HEK293 (cell line): ENCODE data around the gene RB1.

Source experiments
- CTCF ChIA-PET: fragments of 350-600 bp; formaldehyde crosslinking; extraction: SDS; loops from one replicate; lab custom pipeline; 2021; ENCODE audit warnings: antibody characterized with exemption; lab: Yijun Ruan, JAX
- POLR2A ChIA-PET: fragments of 300-600 bp; formaldehyde crosslinking; extraction: SDS; loops from one replicate; lab custom pipeline; 2020; ENCODE audit warnings: antibody characterized with exemption, inconsistent platforms; lab: Yijun Ruan, JAX
- H3K27ac ChIP-seq: fragments of 200-500 bp; sonication (Bioruptor generic); 2 replicates; pipeline ENCODE4 v1.5.1; 2014; ENCODE audit warnings: low read depth, low read length, control low read depth, inconsistent platforms; ENCODE audit errors: extremely low read depth
- H3K36me3 ChIP-seq, 2 experiments: fragments of 200-500 bp in 1 of 2; sonication (Bioruptor generic) in 1 of 2; 1 replicate in 1 of 2; 2 replicates in 1 of 2; pipeline ENCODE4 v1.5.1; 2014 to 2017; ENCODE audit warnings: inconsistent platforms in 2 of 2, low read length in 2 of 2; ENCODE audit not compliant: control insufficient read depth in 2 of 2, insufficient read depth in 1 of 2
- H3K4me1 ChIP-seq: fragments of 200-500 bp; sonication (Bioruptor generic); 2 replicates; pipeline ENCODE4 v1.5.1; 2014; ENCODE audit warnings: mild to moderate bottlenecking, low read length, inconsistent platforms; ENCODE audit not compliant: control insufficient read depth, insufficient read depth
- H3K4me3 ChIP-seq: 2 replicates; pipeline ENCODE4 v1.5.1; 2011; ENCODE audit warnings: low read depth, mild to moderate bottlenecking, control low read depth, low read length, moderate library complexity
- H3K9me3 ChIP-seq: fragments of 200-500 bp; sonication (Bioruptor generic); 2 replicates; pipeline ENCODE4 v1.5.1; 2014; ENCODE audit warnings: low read depth, low read length, inconsistent platforms; ENCODE audit not compliant: control insufficient read depth, insufficient read depth
- BCL11B ChIP-seq: fragments of 450-650 bp; formaldehyde crosslinking; IDR thresholded peaks from 2 replicates; pipeline ENCODE4 v1.5.1; 2016; ENCODE audit warnings: low read depth, missing biosample characterization, missing genetic modification characterization
- EGR2 ChIP-seq: fragments of 450-650 bp; formaldehyde crosslinking; IDR thresholded peaks from 2 replicates; pipeline ENCODE4 v1.5.1; 2016; ENCODE audit warnings: low read depth, missing biosample characterization, missing genetic modification characterization
- GLI4 ChIP-seq: fragments of 450-650 bp; formaldehyde crosslinking; IDR thresholded peaks from 2 replicates; pipeline ENCODE4 v1.5.1; 2016; ENCODE audit warnings: missing biosample characterization, missing genetic modification characterization
- OVOL3 ChIP-seq: fragments of 450-650 bp; formaldehyde crosslinking; IDR thresholded peaks from 2 replicates; pipeline ENCODE4 v1.5.1; 2016; ENCODE audit warnings: missing biosample characterization, missing genetic modification characterization
- PRDM1 ChIP-seq: fragments of 450-650 bp; formaldehyde crosslinking; IDR thresholded peaks from 2 replicates; pipeline ENCODE4; 2016; ENCODE audit warnings: missing biosample characterization, missing genetic modification characterization
- SP2 ChIP-seq: fragments of 450-650 bp; formaldehyde crosslinking; IDR thresholded peaks from 2 replicates; pipeline ENCODE4 v1.5.1; 2016; ENCODE audit warnings: missing biosample characterization, missing genetic modification characterization
- ZBTB17 ChIP-seq: fragments of 450-650 bp; formaldehyde crosslinking; IDR thresholded peaks from 2 replicates; pipeline ENCODE4 v1.5.1; 2016; ENCODE audit warnings: missing biosample characterization, missing genetic modification characterization
- ZBTB8A ChIP-seq: fragments of 450-650 bp; formaldehyde crosslinking; IDR thresholded peaks from 2 replicates; pipeline ENCODE4 v1.5.1; 2016; ENCODE audit warnings: missing biosample characterization, missing genetic modification characterization
- ZNF366 ChIP-seq: fragments of 450-650 bp; formaldehyde crosslinking; conservative IDR thresholded peaks from 2 replicates; pipeline ENCODE4 v1.5.1; 2016; ENCODE audit warnings: missing biosample characterization, missing genetic modification characterization
- ZNF394 ChIP-seq: fragments of 450-650 bp; formaldehyde crosslinking; IDR thresholded peaks from 2 replicates; pipeline ENCODE4 v1.5.1; 2016; ENCODE audit warnings: missing biosample characterization, missing genetic modification characterization, mild to moderate bottlenecking, moderate library complexity, borderline replicate concordance
- ZNF510 ChIP-seq: fragments of 450-650 bp; formaldehyde crosslinking; IDR thresholded peaks from 2 replicates; pipeline ENCODE4 v1.5.1; 2018; ENCODE audit warnings: mild to moderate bottlenecking, missing genetic modification characterization, missing biosample characterization; ENCODE audit not compliant: insufficient replicate concordance
- ZNF521 ChIP-seq: fragments of 450-650 bp; formaldehyde crosslinking; IDR thresholded peaks from 2 replicates; pipeline ENCODE4 v1.5.1; 2017; ENCODE audit warnings: missing biosample characterization, mild to moderate bottlenecking, missing genetic modification characterization
- ZNF658 ChIP-seq: fragments of 450-650 bp; formaldehyde crosslinking; IDR thresholded peaks from 2 replicates; pipeline ENCODE4; 2016; ENCODE audit warnings: missing biosample characterization, missing genetic modification characterization
- ZNF664 ChIP-seq: fragments of 450-650 bp; formaldehyde crosslinking; IDR thresholded peaks from 2 replicates; pipeline ENCODE4 v1.5.1; 2016; ENCODE audit warnings: missing biosample characterization, missing genetic modification characterization
- ZNF677 ChIP-seq: fragments of 450-650 bp; IDR thresholded peaks from 2 replicates; pipeline ENCODE4 v1.5.0; 2018; ENCODE audit warnings: missing biosample characterization, mild to moderate bottlenecking, missing genetic modification characterization, moderate library complexity
- ZNF707 ChIP-seq: fragments of 450-650 bp; formaldehyde crosslinking; IDR thresholded peaks from 2 replicates; pipeline ENCODE4 v1.5.1; 2016; ENCODE audit warnings: missing biosample characterization, missing genetic modification characterization
- ZNF785 ChIP-seq: fragments of 450-650 bp; formaldehyde crosslinking; IDR thresholded peaks from 2 replicates; pipeline ENCODE4 v1.5.1; 2016; ENCODE audit warnings: missing biosample characterization, missing genetic modification characterization
- TF ChIP-seq, protein P1 (sequence below): fragments of 450-650 bp; formaldehyde crosslinking; IDR thresholded peaks from 2 replicates; pipeline ENCODE4 v1.5.1; 2016; ENCODE audit warnings: missing biosample characterization, missing genetic modification characterization
- TF ChIP-seq, protein P2 (sequence below): fragments of 450-650 bp; formaldehyde crosslinking; IDR thresholded peaks from 2 replicates; pipeline ENCODE4 v1.5.1; 2016; ENCODE audit warnings: missing biosample characterization, missing genetic modification characterization
- TF ChIP-seq, protein P3 (sequence below): fragments of 450-650 bp; formaldehyde crosslinking; IDR thresholded peaks from 2 replicates; pipeline ENCODE4 v1.5.1; 2016; ENCODE audit warnings: missing biosample characterization, missing genetic modification characterization, borderline replicate concordance
- TF ChIP-seq, protein P4 (sequence below): fragments of 450-650 bp; formaldehyde crosslinking; IDR thresholded peaks from 2 replicates; pipeline ENCODE4 v1.5.1; 2016; ENCODE audit warnings: missing biosample characterization, missing genetic modification characterization, low read depth
- TF ChIP-seq, protein P5 (sequence below): fragments of 450-650 bp; formaldehyde crosslinking; IDR thresholded peaks from 2 replicates; pipeline ENCODE4 v1.5.1; 2016; ENCODE audit warnings: missing biosample characterization, missing genetic modification characterization, low read depth
- TF ChIP-seq, protein P6 (sequence below): fragments of 450-650 bp; formaldehyde crosslinking; IDR thresholded peaks from 2 replicates; pipeline ENCODE4 v1.5.1; 2016; ENCODE audit warnings: missing biosample characterization, missing genetic modification characterization

The RB1 gene

DNA sequence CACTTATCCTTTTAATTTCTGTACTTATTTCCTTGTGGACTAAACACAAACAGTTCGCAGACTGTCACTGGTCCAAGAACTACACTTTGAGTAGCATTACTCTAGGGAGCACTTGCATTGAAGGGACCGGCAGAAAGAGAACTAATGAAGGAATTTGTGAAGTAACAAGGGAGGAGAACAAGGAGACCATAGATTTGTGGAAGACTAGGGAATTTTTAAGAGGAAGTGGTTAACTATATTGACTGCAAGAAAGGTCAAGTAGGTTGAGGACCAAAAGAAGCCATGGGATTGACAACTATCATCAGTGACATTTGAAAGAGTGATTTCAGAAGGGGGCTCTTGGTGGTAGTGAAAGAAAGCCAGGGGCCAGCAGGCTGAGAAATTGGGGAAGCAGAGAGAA, 4.0 kb upstream of the RB1 start:
- ChIA-PET CTCF (no interaction called here), POLR2A (no interaction called here)
- H3K9me3 ChIP-seq: no peaks in the 10 kb centered on the region
- H3K4me1 ChIP-seq: no peaks in the 10 kb centered on the region
- H3K36me3 ChIP-seq: no peaks in the 10 kb centered on the region
- TF ChIP-seq, protein P1, sequence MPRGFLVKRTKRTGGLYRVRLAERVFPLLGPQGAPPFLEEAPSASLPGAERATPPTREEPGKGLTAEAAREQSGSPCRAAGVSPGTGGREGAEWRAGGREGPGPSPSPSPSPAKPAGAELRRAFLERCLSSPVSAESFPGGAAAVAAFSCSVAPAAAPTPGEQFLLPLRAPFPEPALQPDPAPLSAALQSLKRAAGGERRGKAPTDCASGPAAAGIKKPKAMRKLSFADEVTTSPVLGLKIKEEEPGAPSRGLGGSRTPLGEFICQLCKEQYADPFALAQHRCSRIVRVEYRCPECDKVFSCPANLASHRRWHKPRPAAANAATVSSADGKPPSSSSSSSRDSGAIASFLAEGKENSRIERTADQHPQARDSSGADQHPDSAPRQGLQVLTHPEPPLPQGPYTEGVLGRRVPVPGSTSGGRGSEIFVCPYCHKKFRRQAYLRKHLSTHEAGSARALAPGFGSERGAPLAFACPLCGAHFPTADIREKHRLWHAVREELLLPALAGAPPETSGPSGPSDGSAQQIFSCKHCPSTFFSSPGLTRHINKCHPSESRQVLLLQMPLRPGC (tag by site-specific recombination): no peak
- TF ChIP-seq ZNF521 (no peak), SP2 (tag by site-specific recombination) (no peak), OVOL3 (tag by site-specific recombination) (no peak), EGR2 (tag by site-specific recombination) (no peak), ZNF510 (tag by site-specific recombination) (no peak), ZBTB8A (tag by site-specific recombination) (no peak), ZNF664 (tag by site-specific recombination) (no peak), ZNF677 (tag by site-specific recombination) (no peak), PRDM1 (tag by site-specific recombination) (no peak), ZNF707 (tag by site-specific recombination) (no peak), GLI4 (no peak), ZNF394 (tag by site-specific recombination) (no peak)
- TF ChIP-seq, protein P2, sequence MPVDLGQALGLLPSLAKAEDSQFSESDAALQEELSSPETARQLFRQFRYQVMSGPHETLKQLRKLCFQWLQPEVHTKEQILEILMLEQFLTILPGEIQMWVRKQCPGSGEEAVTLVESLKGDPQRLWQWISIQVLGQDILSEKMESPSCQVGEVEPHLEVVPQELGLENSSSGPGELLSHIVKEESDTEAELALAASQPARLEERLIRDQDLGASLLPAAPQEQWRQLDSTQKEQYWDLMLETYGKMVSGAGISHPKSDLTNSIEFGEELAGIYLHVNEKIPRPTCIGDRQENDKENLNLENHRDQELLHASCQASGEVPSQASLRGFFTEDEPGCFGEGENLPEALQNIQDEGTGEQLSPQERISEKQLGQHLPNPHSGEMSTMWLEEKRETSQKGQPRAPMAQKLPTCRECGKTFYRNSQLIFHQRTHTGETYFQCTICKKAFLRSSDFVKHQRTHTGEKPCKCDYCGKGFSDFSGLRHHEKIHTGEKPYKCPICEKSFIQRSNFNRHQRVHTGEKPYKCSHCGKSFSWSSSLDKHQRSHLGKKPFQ (tag by site-specific recombination): no peak
- TF ChIP-seq, protein P3, sequence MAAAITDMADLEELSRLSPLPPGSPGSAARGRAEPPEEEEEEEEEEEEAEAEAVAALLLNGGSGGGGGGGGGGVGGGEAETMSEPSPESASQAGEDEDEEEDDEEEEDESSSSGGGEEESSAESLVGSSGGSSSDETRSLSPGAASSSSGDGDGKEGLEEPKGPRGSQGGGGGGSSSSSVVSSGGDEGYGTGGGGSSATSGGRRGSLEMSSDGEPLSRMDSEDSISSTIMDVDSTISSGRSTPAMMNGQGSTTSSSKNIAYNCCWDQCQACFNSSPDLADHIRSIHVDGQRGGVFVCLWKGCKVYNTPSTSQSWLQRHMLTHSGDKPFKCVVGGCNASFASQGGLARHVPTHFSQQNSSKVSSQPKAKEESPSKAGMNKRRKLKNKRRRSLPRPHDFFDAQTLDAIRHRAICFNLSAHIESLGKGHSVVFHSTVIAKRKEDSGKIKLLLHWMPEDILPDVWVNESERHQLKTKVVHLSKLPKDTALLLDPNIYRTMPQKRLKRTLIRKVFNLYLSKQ (tag by site-specific recombination): no peak
- TF ChIP-seq, protein P4, sequence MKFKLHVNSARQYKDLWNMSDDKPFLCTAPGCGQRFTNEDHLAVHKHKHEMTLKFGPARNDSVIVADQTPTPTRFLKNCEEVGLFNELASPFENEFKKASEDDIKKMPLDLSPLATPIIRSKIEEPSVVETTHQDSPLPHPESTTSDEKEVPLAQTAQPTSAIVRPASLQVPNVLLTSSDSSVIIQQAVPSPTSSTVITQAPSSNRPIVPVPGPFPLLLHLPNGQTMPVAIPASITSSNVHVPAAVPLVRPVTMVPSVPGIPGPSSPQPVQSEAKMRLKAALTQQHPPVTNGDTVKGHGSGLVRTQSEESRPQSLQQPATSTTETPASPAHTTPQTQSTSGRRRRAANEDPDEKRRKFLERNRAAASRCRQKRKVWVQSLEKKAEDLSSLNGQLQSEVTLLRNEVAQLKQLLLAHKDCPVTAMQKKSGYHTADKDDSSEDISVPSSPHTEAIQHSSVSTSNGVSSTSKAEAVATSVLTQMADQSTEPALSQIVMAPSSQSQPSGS (tag by site-specific recombination): no peak
- no peak overlapping the region for H3K27ac ChIP-seq
- no peak overlapping the region for H3K4me3 ChIP-seq

DNA sequence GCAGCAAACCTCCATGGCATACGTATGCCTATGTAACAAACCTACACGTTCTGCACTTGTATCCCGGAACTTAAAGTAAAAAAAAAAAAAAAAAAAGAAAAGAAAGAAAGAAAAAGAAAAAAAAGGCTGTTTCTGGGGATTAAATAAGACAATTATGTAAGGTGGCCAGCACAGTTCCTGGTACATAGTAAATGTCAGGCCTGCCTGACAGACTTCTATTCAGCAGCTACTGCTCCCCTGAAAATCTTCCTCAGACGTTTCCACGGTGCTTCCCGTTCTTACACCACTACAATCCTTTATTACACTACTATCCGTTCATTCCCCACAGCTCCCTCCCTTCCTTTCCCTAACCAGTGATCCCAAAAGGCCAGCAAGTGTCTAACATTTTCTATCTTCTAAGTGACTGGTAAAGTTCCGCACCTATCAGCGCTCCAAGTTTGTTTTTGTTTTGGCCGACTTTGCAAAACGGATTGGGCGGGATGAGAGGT, 636 bp upstream of the RB1 start:
- H3K9me3 ChIP-seq: no peaks in the 10 kb centered on the region
- peak overlapping the region; percentile 99 for H3K27ac ChIP-seq
- peak overlapping the region; percentile 79 for H3K4me3 ChIP-seq
- no peaks in the 10 kb centered on the region; a peak in 1 of 3 replicates for H3K36me3 ChIP-seq
- peaks cover 3% of the 10 kb centered on the region for H3K4me1 ChIP-seq
- ChIA-PET CTCF (interaction anchor here (0.6 kb wide), 1 partner anchor 273 kb away, joined by 7 read pairs; no protein-coding TSS in a partner anchor), POLR2A (interaction anchor here (0.8 to 1.4 kb wide), 2 partner anchors 67 to 230 kb away, joined by 3 read pairs; partner anchors contain the start of gene RCBTB2)
- TF ChIP-seq ZNF658 (no peak), ZNF785 (no peak), ZNF366 (peak; percentile 31; the same call in 1 of the 2 replicates), ZBTB17 (peak; percentile 77; the same call in 1 of the 2 replicates), BCL11B (no peak), ZNF521 (no peak)
- TF ChIP-seq, protein P5, sequence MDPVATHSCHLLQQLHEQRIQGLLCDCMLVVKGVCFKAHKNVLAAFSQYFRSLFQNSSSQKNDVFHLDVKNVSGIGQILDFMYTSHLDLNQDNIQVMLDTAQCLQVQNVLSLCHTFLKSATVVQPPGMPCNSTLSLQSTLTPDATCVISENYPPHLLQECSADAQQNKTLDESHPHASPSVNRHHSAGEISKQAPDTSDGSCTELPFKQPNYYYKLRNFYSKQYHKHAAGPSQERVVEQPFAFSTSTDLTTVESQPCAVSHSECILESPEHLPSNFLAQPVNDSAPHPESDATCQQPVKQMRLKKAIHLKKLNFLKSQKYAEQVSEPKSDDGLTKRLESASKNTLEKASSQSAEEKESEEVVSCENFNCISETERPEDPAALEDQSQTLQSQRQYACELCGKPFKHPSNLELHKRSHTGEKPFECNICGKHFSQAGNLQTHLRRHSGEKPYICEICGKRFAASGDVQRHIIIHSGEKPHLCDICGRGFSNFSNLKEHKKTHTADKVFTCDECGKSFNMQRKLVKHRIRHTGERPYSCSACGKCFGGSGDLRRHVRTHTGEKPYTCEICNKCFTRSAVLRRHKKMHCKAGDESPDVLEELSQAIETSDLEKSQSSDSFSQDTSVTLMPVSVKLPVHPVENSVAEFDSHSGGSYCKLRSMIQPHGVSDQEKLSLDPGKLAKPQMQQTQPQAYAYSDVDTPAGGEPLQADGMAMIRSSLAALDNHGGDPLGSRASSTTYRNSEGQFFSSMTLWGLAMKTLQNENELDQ: no peak
- TF ChIP-seq, protein P6, sequence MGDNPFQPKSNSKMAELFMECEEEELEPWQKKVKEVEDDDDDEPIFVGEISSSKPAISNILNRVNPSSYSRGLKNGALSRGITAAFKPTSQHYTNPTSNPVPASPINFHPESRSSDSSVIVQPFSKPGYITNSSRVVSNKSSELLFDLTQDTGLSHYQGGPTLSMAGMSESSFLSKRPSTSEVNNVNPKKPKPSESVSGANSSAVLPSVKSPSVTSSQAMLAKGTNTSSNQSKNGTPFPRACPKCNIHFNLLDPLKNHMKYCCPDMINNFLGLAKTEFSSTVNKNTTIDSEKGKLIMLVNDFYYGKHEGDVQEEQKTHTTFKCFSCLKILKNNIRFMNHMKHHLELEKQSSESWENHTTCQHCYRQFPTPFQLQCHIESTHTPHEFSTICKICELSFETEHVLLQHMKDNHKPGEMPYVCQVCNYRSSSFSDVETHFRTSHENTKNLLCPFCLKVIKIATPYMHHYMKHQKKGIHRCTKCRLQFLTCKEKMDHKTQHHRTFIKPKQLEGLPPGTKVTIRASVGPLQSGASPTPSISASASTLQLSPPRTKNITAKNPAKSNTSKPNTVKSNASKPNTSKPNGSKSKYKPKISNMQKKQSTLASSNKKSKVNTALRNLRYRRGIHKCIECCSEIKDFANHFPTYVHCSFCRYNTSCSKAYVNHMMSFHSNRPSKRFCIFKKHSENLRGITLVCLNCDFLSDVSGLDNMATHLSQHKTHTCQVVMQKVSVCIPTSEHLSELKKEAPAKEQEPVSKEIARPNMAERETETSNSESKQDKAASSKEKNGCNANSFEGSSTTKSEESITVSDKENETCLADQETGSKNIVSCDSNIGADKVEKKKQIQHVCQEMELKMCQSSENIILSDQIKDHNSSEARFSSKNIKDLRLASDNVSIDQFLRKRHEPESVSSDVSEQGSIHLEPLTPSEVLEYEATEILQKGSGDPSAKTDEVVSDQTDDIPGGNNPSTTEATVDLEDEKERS (tag by site-specific recombination): no peak
